GM19239 (cell line): ENCODE results near the gene WDR81.
"Not testable (repeated sequence)": the region's sequence is repeated elsewhere in the genome, so short reads cannot be mapped to it uniquely, and the experiment has no call there.

Experiments used
- DNase-seq: peaks from one replicate; pipeline ENCODE4 v3.0.0; 2011; ENCODE audit warnings: low spot score; ENCODE audit not compliant: insufficient read length
- FAIRE-seq: peaks from 2 replicates; lab custom pipeline; 2011; peaks lifted over from hg19 to GRCh38; lab: Jason Lieb, UNC

Gene WDR81

GRCh38 chr17:1712271-1712670, 12.2 kb upstream of the WDR81 start:
- DNase-seq (no peak), FAIRE-seq (no peak)

- no peak for FAIRE-seq
- no peak for DNase-seq
These were observed 11.2 kb upstream of the WDR81 start for GRCh38 chr17:1713160-1713877.

DNA sequence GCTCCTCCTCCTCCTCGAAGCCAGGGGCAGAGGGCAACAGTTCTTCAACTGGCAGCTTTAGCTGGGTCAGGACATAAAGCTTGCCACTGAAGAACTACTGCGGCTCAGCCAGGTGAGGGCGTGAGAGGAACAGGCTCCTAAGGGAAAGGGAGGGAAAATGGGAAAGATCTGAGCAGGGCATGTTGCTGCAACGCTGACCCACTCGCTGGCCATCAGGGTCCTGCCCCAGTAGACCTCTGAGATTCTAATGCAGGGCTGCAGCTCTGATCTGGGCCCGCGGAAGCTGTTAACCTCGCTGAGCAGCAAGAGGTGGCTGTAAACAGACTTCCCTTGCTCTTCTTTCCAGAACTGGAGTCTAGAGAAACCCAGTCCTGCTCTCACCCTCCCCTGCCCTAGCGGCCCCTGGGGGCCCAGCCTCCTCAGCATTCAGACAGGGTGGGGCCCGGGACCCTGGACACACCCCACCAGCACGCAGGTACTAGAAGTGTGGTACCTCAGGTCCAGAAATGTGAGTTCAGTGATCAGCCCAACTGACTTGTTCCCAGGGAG, 10.6 kb upstream of the WDR81 start:
- DNase-seq (no peak), FAIRE-seq (no peak)

DNA sequence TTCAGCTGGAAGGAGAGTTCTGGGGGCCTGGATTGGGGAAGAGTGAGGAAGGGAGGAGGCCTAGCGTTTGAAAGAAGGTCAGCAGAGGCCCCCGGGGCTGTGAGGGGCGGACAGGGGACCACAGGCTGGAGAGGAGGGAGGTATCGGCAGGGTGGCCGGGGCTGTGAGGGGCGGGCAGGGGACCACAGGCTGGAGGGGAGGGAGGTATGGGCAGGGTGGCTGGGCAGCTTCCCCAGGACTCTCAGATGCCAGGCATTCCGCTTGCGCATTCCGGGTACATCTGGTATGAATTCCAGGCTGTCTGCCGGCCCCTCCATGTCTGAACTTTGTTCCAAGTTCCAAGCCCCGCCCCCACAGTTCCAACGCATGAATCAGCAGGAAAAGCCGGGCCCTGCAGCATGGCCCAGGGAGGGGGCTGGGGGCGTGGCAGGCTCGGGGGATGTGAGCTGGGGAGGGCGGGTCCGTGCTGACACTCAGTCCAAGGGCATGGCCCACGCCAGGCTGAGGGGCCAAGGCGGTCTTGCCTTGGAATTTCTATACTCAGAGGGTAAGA, 10.0 kb upstream of the WDR81 start:
- DNase-seq = no peak
- FAIRE-seq = no peak

DNA sequence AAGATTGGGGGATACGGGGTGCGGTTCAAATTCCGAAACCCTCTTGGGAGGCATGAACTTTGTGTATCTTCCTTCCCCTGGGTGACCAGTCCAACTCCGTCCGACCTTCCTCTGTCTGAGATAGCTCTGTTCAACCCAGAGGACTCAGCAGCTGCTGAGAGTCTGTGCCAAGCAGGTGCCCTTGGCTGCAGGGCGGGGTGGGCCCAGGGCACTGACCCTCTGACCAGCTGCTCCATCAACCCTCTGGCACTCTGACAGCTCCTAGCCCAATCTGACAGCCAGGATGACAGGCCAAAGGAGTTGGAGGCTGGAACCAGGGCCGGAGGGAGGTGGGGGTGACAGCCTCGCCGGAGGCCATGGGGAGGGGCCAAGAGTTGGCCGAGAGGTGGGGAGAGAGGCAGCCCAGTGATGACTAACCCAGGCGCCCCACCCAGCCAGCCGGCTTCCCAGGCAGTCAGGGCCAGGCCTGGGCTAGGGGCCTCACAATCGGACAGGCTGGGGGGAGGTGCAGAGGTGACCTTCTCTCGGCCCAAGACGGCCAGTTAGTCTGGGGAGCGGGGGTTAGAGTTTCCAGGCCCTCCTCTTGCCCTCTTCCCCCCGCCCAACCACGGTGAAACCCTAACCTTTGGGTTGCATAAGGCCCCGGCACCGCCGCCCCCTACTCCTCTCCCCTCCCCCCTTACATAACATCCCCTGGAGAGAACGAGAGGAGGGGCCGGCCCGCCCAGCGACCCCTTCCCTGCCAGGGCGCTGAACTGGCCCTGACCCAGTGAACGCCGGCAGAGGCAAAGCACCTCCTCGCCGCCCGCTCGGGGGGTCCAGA, 9.3 kb upstream of the WDR81 start:
- FAIRE-seq (no peak), DNase-seq (no peak)

- DNase-seq (no peak), FAIRE-seq (no peak)
These were observed 8.8 kb upstream of the WDR81 start for GRCh38 chr17:1715803-1716075.

GRCh38 chr17:1716076-1716911, 8.2 kb upstream of the WDR81 start:
- no peak for FAIRE-seq

DNA sequence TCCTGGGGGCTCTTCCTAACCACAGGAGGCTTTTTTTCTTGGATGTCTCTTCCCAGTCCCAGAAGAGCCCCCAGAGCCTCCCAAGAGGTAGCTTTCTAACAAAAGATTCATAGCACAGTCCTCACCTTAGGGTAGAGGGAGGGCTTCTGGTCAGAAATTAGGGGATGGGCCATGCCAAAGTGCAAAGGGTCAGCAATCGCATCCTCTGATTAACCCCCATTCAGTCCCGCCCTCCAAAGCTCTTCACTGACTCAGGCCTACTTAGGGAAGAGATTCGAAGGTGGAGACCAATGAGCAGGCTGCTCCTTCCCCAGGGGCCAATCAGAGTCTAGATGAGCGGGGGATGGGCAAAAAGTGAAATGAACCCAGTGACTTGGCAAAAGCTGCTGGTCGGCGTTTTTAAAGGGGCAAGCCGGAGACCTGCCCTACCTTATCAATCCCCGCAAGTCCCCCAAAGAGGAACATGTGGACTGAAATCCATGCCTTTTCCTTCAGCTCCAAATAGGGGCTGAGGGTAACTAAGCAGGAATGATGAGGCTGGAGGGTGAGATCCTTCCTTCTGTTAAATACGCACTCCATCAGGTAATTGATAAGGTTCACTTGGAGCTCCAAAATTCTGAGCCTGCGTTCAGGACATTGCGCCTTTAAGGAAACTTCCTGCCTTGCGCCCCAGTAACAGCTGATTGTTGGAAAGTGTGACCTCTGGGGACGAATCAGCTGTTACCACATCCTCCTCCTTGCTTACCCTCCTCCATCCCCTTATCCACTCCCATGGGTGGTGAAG, 7.4 kb upstream of the WDR81 start:
- peak; percentile 99 for FAIRE-seq
- DNase-seq = peak; percentile 83

More at GRCh38 chr17:1716076-1716911, 8.2 kb upstream of the WDR81 start:
- DNase-seq = peak; percentile 99

DNA sequence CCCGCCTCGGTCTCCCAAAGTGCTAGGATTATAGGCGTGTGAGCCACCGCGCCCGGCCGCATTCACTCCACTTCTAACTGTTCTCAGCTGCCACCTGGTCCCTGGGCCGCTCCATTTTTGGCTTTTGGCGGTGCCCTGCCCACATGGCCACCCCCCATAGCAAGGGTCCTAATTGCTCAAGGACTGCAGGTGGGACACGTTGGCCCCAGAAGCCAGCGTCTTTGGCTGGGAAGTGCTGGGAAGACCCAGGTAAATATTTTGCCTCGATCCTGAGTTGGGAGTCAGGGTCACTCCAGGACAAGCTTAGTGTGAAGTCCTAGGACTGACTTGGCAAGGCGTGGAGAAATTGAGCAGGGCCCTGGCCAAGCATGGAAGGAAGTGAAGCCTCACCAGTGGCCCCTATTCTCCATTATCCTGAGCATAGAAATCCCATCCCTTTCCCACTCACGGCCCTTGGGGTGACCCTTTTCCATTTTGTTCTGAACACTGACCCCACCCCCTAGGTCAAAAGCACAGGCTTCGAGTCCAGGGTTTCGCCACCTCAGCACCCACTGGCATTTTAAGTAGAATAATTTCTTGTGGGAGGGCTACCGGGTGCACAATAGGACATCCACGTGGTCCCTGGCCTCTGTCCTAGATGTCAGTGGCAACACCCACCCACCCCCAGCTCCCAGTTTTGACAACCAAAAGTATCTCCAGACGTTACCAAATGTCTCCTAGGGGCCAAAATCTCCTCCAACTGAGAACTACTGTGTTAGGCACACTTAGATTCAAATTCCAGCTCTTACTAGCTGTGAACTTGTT, 5.9 kb upstream of the WDR81 start:
- no peak for DNase-seq
- peak; percentile 55 for FAIRE-seq

DNA sequence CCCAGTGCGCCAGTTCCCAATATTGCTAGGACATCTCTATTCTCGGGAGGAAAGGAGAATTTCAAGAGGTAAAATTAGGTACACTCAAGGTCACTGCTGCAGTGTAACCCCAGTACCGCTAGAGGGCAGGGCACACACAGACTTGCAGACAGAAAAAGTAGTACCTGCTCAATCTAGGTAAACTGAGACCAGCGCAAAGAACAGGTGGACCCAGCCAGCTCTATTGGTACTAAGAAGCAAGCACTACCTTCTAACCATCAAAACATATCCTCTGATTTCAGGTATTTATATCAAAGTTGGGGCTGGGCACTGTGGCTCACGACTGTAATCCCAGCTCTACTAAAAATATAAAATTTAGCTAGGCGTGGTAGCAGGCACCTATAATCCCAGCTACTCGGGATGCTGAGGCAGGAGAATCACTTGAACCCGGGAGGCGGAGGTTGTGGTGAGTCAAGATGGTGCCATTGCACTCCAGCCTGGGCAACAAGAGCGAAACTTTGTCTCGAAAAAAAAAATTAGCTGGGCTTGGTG, 3.6 kb upstream of the WDR81 start:
- peak; percentile 84 for FAIRE-seq
- no peak for DNase-seq

DNA sequence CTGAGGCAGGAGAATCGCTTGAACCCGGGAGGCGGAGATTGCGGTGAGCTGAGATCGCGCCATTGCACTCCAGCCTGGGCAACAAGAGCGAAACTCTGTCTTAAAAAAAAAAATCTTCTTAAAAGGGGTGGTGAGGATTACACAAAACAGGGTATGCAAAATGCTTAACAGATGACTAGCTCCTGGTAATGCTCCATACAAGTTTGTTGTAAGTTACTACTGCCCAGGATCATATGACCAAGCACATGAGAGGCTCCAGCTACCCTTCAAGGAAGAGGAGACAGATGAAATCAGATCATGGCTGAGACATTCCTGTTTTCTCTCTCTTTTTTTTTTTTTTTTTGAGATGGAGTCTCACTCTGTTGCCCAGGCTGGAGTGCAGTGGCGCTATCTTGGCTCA, 2.5 kb upstream of the WDR81 start:
- not testable (repeated sequence) for FAIRE-seq, DNase-seq

DNA sequence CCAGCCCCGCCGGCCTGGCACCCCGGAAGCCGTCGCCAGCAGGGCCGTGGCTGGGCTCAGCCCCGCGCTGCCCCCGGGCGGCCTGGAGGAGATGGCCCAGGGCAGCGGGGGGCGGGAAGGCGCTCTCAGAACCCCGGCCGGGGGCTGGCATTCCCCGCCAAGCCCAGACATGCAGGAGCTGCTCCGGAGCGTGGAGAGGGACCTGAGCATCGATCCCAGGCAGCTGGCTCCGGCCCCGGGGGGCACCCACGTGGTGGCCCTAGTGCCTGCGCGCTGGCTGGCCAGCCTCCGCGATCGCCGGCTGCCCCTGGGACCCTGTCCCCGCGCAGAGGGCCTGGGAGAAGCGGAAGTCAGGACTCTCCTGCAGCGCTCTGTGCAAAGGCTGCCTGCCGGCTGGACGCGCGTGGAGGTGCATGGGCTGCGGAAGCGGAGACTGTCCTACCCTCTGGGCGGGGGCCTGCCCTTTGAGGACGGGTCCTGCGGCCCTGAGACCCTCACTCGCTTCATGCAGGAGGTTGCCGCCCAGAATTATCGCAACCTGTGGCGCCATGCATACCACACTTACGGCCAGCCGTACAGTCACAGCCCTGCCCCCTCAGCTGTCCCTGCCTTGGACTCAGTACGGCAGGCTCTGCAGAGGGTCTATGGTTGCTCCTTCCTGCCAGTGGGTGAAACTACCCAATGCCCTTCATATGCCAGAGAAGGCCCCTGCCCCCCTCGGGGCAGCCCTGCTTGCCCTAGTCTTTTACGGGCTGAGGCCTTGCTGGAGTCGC, 551 bp downstream of the WDR81 start:
- no peak for DNase-seq
- peak; percentile 14 for FAIRE-seq

DNA sequence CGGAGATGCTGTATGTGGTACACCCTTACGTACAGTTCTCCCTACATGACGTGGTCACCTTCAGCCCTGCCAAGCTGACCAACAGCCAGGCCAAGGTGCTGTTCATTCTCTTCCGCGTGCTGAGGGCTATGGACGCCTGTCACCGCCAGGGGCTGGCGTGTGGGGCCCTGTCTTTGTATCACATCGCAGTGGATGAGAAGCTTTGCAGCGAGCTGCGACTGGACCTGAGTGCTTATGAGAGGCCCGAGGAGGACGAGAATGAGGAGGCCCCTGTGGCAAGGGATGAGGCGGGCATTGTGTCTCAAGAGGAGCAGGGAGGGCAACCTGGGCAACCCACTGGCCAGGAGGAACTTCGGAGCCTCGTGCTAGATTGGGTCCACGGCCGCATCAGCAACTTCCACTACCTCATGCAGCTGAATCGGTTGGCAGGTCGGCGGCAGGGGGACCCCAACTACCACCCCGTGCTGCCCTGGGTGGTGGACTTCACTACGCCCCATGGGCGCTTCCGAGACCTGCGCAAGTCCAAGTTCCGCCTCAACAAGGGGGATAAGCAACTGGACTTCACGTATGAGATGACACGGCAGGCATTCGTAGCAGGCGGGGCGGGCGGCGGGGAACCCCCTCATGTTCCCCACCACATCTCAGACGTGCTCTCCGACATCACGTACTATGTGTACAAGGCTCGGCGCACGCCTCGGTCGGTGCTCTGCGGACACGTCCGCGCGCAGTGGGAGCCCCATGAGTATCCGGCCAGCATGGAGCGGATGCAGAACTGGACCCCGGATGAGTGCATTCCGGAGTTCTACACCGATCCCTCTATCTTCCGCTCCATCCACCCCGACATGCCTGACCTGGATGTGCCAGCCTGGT, 1.4 kb downstream of the WDR81 start:
- DNase-seq (no peak), FAIRE-seq (no peak)

- FAIRE-seq (no peak), DNase-seq (no peak)
These were observed 2.2 kb downstream of the WDR81 start for GRCh38 chr17:1726626-1727257.

DNA sequence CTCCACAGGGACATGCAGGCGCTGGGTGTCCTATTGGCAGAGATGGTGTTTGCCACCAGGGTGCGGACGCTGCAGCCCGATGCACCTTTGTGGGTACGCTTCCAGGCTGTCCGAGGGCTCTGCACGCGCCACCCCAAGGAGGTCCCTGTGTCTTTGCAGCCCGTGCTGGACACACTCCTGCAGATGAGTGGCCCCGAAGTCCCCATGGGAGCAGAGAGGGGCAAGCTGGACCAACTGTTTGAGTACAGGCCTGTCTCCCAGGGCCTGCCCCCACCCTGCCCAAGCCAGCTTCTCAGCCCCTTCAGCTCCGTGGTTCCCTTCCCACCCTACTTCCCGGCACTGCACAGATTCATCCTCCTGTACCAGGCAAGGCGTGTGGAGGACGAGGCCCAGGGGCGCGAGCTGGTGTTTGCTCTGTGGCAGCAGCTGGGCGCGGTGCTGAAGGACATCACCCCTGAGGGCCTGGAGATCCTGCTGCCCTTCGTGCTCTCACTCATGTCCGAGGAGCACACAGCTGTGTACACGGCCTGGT, 2.8 kb downstream of the WDR81 start:
- FAIRE-seq (no peak), DNase-seq (no peak)
